HG03039 (cell line): ENCODE data around the gene SYNGAP1.

Source experiments
- ATAC-seq: cut with Tn5 transposase; IDR thresholded peaks from one replicate; pipeline ENCODE4 v1.9.1; 2021; ENCODE audit warnings: mild to moderate bottlenecking, moderate library complexity; ENCODE audit not compliant: unreplicated experiment

The SYNGAP1 gene

GRCh38 chr6:33420491-33421343 lies 852 bp downstream of the SYNGAP1 start:
- ATAC-seq = no peak

GRCh38 chr6:33421344-33421643 lies 1.4 kb downstream of the SYNGAP1 start:
- no peak for ATAC-seq

GRCh38 chr6:33423777-33424176 lies 3.9 kb downstream of the SYNGAP1 start:
- ATAC-seq = no peak

GRCh38 chr6:33424855-33425667 lies 5.2 kb downstream of the SYNGAP1 start:
- no peak for ATAC-seq

GRCh38 chr6:33425668-33426577 lies 6.1 kb downstream of the SYNGAP1 start:
- ATAC-seq = no peak

GRCh38 chr6:33426590-33427511 lies 7.0 kb downstream of the SYNGAP1 start:
- ATAC-seq = no peak

- no peak for ATAC-seq
These were observed 7.8 kb downstream of the SYNGAP1 start for GRCh38 chr6:33427585-33428223.

- ATAC-seq = no peak
These were observed 8.5 kb downstream of the SYNGAP1 start for GRCh38 chr6:33428224-33428965.

GRCh38 chr6:33428966-33429749 lies 9.3 kb downstream of the SYNGAP1 start:
- no peak for ATAC-seq

- ATAC-seq = no peak
These were observed 9.8 kb downstream of the SYNGAP1 start for GRCh38 chr6:33429750-33430052.

GRCh38 chr6:33430334-33430733 lies 10.5 kb downstream of the SYNGAP1 start:
- no peak for ATAC-seq

- ATAC-seq = no peak
These were observed 11.4 kb downstream of the SYNGAP1 start for GRCh38 chr6:33430991-33431879.

GRCh38 chr6:33431880-33432541 lies 12.1 kb downstream of the SYNGAP1 start:
- ATAC-seq = no peak

GRCh38 chr6:33432546-33432945 lies 12.7 kb downstream of the SYNGAP1 start:
- ATAC-seq = no peak

- no peak for ATAC-seq
These were observed 13.2 kb downstream of the SYNGAP1 start for GRCh38 chr6:33433001-33433543.

GRCh38 chr6:33433544-33434191 lies 13.8 kb downstream of the SYNGAP1 start:
- no peak for ATAC-seq
